Smooth muscle cell (in vitro differentiated cells): ENCODE results near the gene SLC25A34. TPM values are rescaled to one million over a fixed set of nuclear protein-coding genes. Genes with fewer than 3 reads are reported as not detected.

Experiments
- DNase-seq: peaks from one replicate; lab custom pipeline; 2025; ENCODE audit not compliant: unreplicated experiment; lab: John Stamatoyannopoulos, UW
- H2AFZ ChIP-seq: fragments of 200-600 bp; sonication (generic); 2 replicates; pipeline ENCODE4 v1.6.0; 2016; ENCODE audit warnings: antibody characterized with exemption, low read depth, mild to moderate bottlenecking
- H3F3A ChIP-seq: fragments of 200-600 bp; sonication (generic); 2 replicates; pipeline ENCODE4 v1.6.0; 2017; ENCODE audit warnings: antibody characterized with exemption, low read depth
- H3K27ac ChIP-seq: fragments of 200-600 bp; sonication (generic); 2 replicates; pipeline ENCODE4 v1.5.1; 2016; ENCODE audit warnings: low read depth, mild to moderate bottlenecking
- H3K27me3 ChIP-seq: fragments of 200-600 bp; sonication (generic); 2 replicates; pipeline ENCODE4 v1.6.1; 2016; ENCODE audit warnings: low read depth, mild to moderate bottlenecking
- H3K36me3 ChIP-seq: fragments of 200-600 bp; sonication (generic); 2 replicates; pipeline ENCODE4 v1.5.1; 2016; ENCODE audit warnings: low read depth
- H3K4me1 ChIP-seq: fragments of 200-600 bp; sonication (generic); 2 replicates; pipeline ENCODE4 v1.5.1; 2016; ENCODE audit warnings: low read depth
- H3K4me2 ChIP-seq: fragments of 200-600 bp; sonication (generic); 2 replicates; pipeline ENCODE4 v1.6.0; 2016; ENCODE audit warnings: mild to moderate bottlenecking
- H3K4me3 ChIP-seq: fragments of 200-600 bp; sonication (generic); 2 replicates; pipeline ENCODE4 v1.5.1; 2016; ENCODE audit warnings: mild to moderate bottlenecking
- H3K79me2 ChIP-seq: fragments of 200-600 bp; sonication (generic); 2 replicates; pipeline ENCODE4 v1.6.0; 2016; ENCODE audit warnings: low read depth, mild to moderate bottlenecking
- H3K9ac ChIP-seq: fragments of 200-600 bp; sonication (generic); 2 replicates; pipeline ENCODE4 v1.6.0; 2016; ENCODE audit warnings: low read depth
- H3K9me3 ChIP-seq: fragments of 200-600 bp; sonication (generic); replicated peaks from 2 replicates; pipeline ENCODE4 v1.5.1; 2016; ENCODE audit warnings: low read depth
- H4K20me1 ChIP-seq: fragments of 200-600 bp; sonication (generic); 2 replicates; pipeline ENCODE4 v1.6.0; 2016; ENCODE audit warnings: low read depth
- CTCF ChIP-seq: fragments of 200-600 bp; sonication (generic); IDR thresholded peaks from 2 replicates; pipeline ENCODE4 v1.5.1; 2017; ENCODE audit warnings: borderline replicate concordance, mild to moderate bottlenecking, antibody characterized with exemption; ENCODE audit not compliant: insufficient read depth, poor library complexity, severe bottlenecking
- WGBS: methylation state at CpG from one replicate; pipeline ENCODE4 v1.1.7; 2016; ENCODE audit warnings: low lambda C conversion rate; 5-methylcytosine and 5-hydroxymethylcytosine counted together
- polyA plus RNA-seq: library from polyadenylated mRNA; unstranded; fragments of >200 nt; fragmentation: Nextera tagmentation; extraction: Ambion mirVana; gene quantifications from 2 replicates; pipeline ENCODE4 v1.2.1, GENCODE V29; 2016
- total RNA-seq: library from RNA; depleted of rRNA; stranded (reverse); fragments of >200 nt; gene quantifications from 2 replicates; pipeline ENCODE4 v1.2.3, GENCODE V29; 2014

The SLC25A34 gene
- total and polyA plus RNA-seq, 2 experiments from 2014 or later: 0.76 to 1.6 TPM

- H3K4me3 ChIP-seq: no peak overlapping the region
- H3K27me3 ChIP-seq: no peaks in the 10 kb centered on the region
- peaks cover 70% of the 10 kb centered on the region for H4K20me1 ChIP-seq
- H3K79me2 ChIP-seq: peaks cover 55% of the 10 kb centered on the region
- no peaks in the 10 kb centered on the region for H3K9me3 ChIP-seq
- no peak overlapping the region for H3K4me2 ChIP-seq
- H3K27ac ChIP-seq: no peak overlapping the region
- no peaks in the 10 kb centered on the region for H3K36me3 ChIP-seq
- 77% methylated on average over 4 of the region's 4 CpGs for WGBS
- no peaks in the 10 kb centered on the region for H3F3A ChIP-seq
- no peak for DNase-seq
- H2AFZ ChIP-seq: no peak overlapping the region
- no peak for TF ChIP-seq CTCF
- H3K4me1 ChIP-seq: no peaks in the 10 kb centered on the region
- no peak overlapping the region for H3K9ac ChIP-seq
Measured at GRCh38 chr1:15714406-15715136, 21.5 kb upstream of the SLC25A34 start.

GRCh38 chr1:15717418-15718125, 18.5 kb upstream of the SLC25A34 start:
- H3K36me3 ChIP-seq: no peaks in the 10 kb centered on the region
- no peak for TF ChIP-seq CTCF
- WGBS: 94% methylated on average over 11 of the region's 11 CpGs
- H3K27me3 ChIP-seq: no peaks in the 10 kb centered on the region
- no peak overlapping the region for H3K4me2 ChIP-seq
- peaks cover 26% of the 10 kb centered on the region for H3K79me2 ChIP-seq
- DNase-seq: no peak
- no peak overlapping the region for H3K27ac ChIP-seq
- H3K9ac ChIP-seq: no peak overlapping the region
- H3F3A ChIP-seq: no peaks in the 10 kb centered on the region
- H3K9me3 ChIP-seq: no peaks in the 10 kb centered on the region
- no peak overlapping the region for H2AFZ ChIP-seq
- H4K20me1 ChIP-seq: peaks cover 48% of the 10 kb centered on the region
- H3K4me3 ChIP-seq: no peak overlapping the region
- no peaks in the 10 kb centered on the region for H3K4me1 ChIP-seq

- H2AFZ ChIP-seq: no peak overlapping the region
- TF ChIP-seq CTCF: no peak
- no peak overlapping the region for H3K4me2 ChIP-seq
- H4K20me1 ChIP-seq: peaks cover 42% of the 10 kb centered on the region
- peaks cover 20% of the 10 kb centered on the region for H3K79me2 ChIP-seq
- H3K36me3 ChIP-seq: no peaks in the 10 kb centered on the region
- no peak overlapping the region for H3K9ac ChIP-seq
- H3K4me1 ChIP-seq: no peaks in the 10 kb centered on the region
- WGBS: 98% methylated on average over 6 of the region's 8 CpGs
- no peak overlapping the region for H3K4me3 ChIP-seq
- H3K27ac ChIP-seq: no peak overlapping the region
- DNase-seq: no peak
- no peaks in the 10 kb centered on the region for H3K27me3 ChIP-seq
- no peaks in the 10 kb centered on the region for H3F3A ChIP-seq
- H3K9me3 ChIP-seq: no peaks in the 10 kb centered on the region
Measured at GRCh38 chr1:15718199-15718601, 17.9 kb upstream of the SLC25A34 start.
